ENCODE results near the gene NOP56.

NOP56 gene

GRCh38 chr20:2651772-2652723, at the start of gene NOP56:
Gene NOP56, plus strand, starts transcription at chr20:2652632. Its CDS starts 29 bp downstream, at chr20:2652661.
- H3K9me3 ChIP-seq (ENCODE audit: low read length), result no peaks in the 10 kb centered on the region
- peak within 1 kb of the TSS; percentile 98 for H3K27ac ChIP-seq (ENCODE audit: low read depth, low read length)
- H3K4me1 ChIP-seq (ENCODE audit: insufficient read depth, low read length), result peaks cover 23% of the 10 kb centered on the region
- peak within 1 kb of the TSS; percentile 79 to 89 for H3K4me3 ChIP-seq (ENCODE audit: low read depth in 1 of 2, low read length in 2 of 2)
- peak within 1 kb of the TSS; percentile 88 for H3K9ac ChIP-seq (ENCODE audit: low read length)
- H3K36me3 ChIP-seq (ENCODE audit: insufficient read depth, low read length), result peaks cover 32% of the 10 kb centered on the region
- no peaks in the 10 kb centered on the region for H3K27me3 ChIP-seq (ENCODE audit: control insufficient read depth in 1 of 2, insufficient read depth in 2 of 2, low read length in 2 of 2)

GRCh38 chr20:2602746-2603145, 49.7 kb upstream of the NOP56 start:
- H3K9me3 ChIP-seq (ENCODE audit: low read length), result peaks cover 7% of the 10 kb centered on the region
- H3K27me3 ChIP-seq (ENCODE audit: control insufficient read depth in 1 of 2, insufficient read depth in 2 of 2, low read length in 2 of 2), result no peaks in the 10 kb centered on the region
- no peak overlapping the region for H3K9ac ChIP-seq (ENCODE audit: low read length)
- H3K36me3 ChIP-seq (ENCODE audit: insufficient read depth, low read length), result no peaks in the 10 kb centered on the region
- H3K27ac ChIP-seq (ENCODE audit: low read depth, low read length), result no peak overlapping the region
- H3K4me3 ChIP-seq (ENCODE audit: low read depth in 1 of 2, low read length in 2 of 2), result no peak overlapping the region
- no peaks in the 10 kb centered on the region for H3K4me1 ChIP-seq (ENCODE audit: insufficient read depth, low read length)

- no peaks in the 10 kb centered on the region for H3K27me3 ChIP-seq (ENCODE audit: control insufficient read depth in 1 of 2, insufficient read depth in 2 of 2, low read length in 2 of 2)
- no peak overlapping the region for H3K27ac ChIP-seq (ENCODE audit: low read depth, low read length)
- H3K4me3 ChIP-seq (ENCODE audit: low read depth in 1 of 2, low read length in 2 of 2), result no peak overlapping the region
- peaks cover 7% of the 10 kb centered on the region for H3K9me3 ChIP-seq (ENCODE audit: low read length)
- no peak overlapping the region for H3K9ac ChIP-seq (ENCODE audit: low read length)
- H3K4me1 ChIP-seq (ENCODE audit: insufficient read depth, low read length), result no peaks in the 10 kb centered on the region
- no peaks in the 10 kb centered on the region for H3K36me3 ChIP-seq (ENCODE audit: insufficient read depth, low read length)
Observed at GRCh38 chr20:2603816-2604505, 48.5 kb upstream of the NOP56 start.

- Histone ChIP-seq H3K4me1 (ENCODE audit: insufficient read depth, low read length) (no peaks in the 10 kb centered on the region), H3K4me3 (ENCODE audit: low read depth in 1 of 2, low read length in 2 of 2) (no peak overlapping the region), H3K36me3 (ENCODE audit: insufficient read depth, low read length) (no peaks in the 10 kb centered on the region), H3K27me3 (ENCODE audit: control insufficient read depth in 1 of 2, insufficient read depth in 2 of 2, low read length in 2 of 2) (no peaks in the 10 kb centered on the region), H3K9me3 (ENCODE audit: low read length) (peaks cover 7% of the 10 kb centered on the region), H3K27ac (ENCODE audit: low read depth, low read length) (no peak overlapping the region), H3K9ac (ENCODE audit: low read length) (no peak overlapping the region)
Observed at GRCh38 chr20:2604506-2604835, 48.0 kb upstream of the NOP56 start.

GRCh38 chr20:2606507-2607006, 45.9 kb upstream of the NOP56 start:
- no peak overlapping the region for H3K27ac ChIP-seq (ENCODE audit: low read depth, low read length)
- H3K4me3 ChIP-seq (ENCODE audit: low read depth in 1 of 2, low read length in 2 of 2), result no peak overlapping the region
- no peaks in the 10 kb centered on the region for H3K27me3 ChIP-seq (ENCODE audit: control insufficient read depth in 1 of 2, insufficient read depth in 2 of 2, low read length in 2 of 2)
- H3K4me1 ChIP-seq (ENCODE audit: insufficient read depth, low read length), result no peaks in the 10 kb centered on the region
- peaks cover 7% of the 10 kb centered on the region for H3K9me3 ChIP-seq (ENCODE audit: low read length)
- no peak overlapping the region for H3K9ac ChIP-seq (ENCODE audit: low read length)
- no peaks in the 10 kb centered on the region for H3K36me3 ChIP-seq (ENCODE audit: insufficient read depth, low read length)

- Histone ChIP-seq H3K9ac (ENCODE audit: low read length) (no peak overlapping the region), H3K4me1 (ENCODE audit: insufficient read depth, low read length) (no peaks in the 10 kb centered on the region), H3K27me3 (ENCODE audit: control insufficient read depth in 1 of 2, insufficient read depth in 2 of 2, low read length in 2 of 2) (no peaks in the 10 kb centered on the region), H3K27ac (ENCODE audit: low read depth, low read length) (no peak overlapping the region), H3K9me3 (ENCODE audit: low read length) (peaks cover 7% of the 10 kb centered on the region), H3K36me3 (ENCODE audit: insufficient read depth, low read length) (no peaks in the 10 kb centered on the region), H3K4me3 (ENCODE audit: low read depth in 1 of 2, low read length in 2 of 2) (no peak overlapping the region)
Observed at GRCh38 chr20:2610326-2610725, 42.1 kb upstream of the NOP56 start.

- Histone ChIP-seq H3K27me3 (ENCODE audit: control insufficient read depth in 1 of 2, insufficient read depth in 2 of 2, low read length in 2 of 2) (no peaks in the 10 kb centered on the region), H3K36me3 (ENCODE audit: insufficient read depth, low read length) (no peaks in the 10 kb centered on the region), H3K27ac (ENCODE audit: low read depth, low read length) (no peak overlapping the region), H3K9ac (ENCODE audit: low read length) (no peak overlapping the region), H3K4me3 (ENCODE audit: low read depth in 1 of 2, low read length in 2 of 2) (no peak overlapping the region), H3K4me1 (ENCODE audit: insufficient read depth, low read length) (no peaks in the 10 kb centered on the region), H3K9me3 (ENCODE audit: low read length) (peaks cover 7% of the 10 kb centered on the region)
Observed at GRCh38 chr20:2610941-2611720, 41.3 kb upstream of the NOP56 start.

- Histone ChIP-seq H3K9me3 (ENCODE audit: low read length) (peaks cover 4% of the 10 kb centered on the region), H3K36me3 (ENCODE audit: insufficient read depth, low read length) (no peaks in the 10 kb centered on the region), H3K27ac (ENCODE audit: low read depth, low read length) (no peak overlapping the region), H3K27me3 (ENCODE audit: control insufficient read depth in 1 of 2, insufficient read depth in 2 of 2, low read length in 2 of 2) (no peaks in the 10 kb centered on the region), H3K4me1 (ENCODE audit: insufficient read depth, low read length) (no peaks in the 10 kb centered on the region), H3K4me3 (ENCODE audit: low read depth in 1 of 2, low read length in 2 of 2) (no peak overlapping the region), H3K9ac (ENCODE audit: low read length) (no peak overlapping the region)
Observed at GRCh38 chr20:2612073-2612472, 40.4 kb upstream of the NOP56 start.

- H3K27ac ChIP-seq (ENCODE audit: low read depth, low read length), result no peak overlapping the region
- H3K9ac ChIP-seq (ENCODE audit: low read length), result no peak overlapping the region
- no peaks in the 10 kb centered on the region for H3K27me3 ChIP-seq (ENCODE audit: control insufficient read depth in 1 of 2, insufficient read depth in 2 of 2, low read length in 2 of 2)
- H3K4me1 ChIP-seq (ENCODE audit: insufficient read depth, low read length), result no peaks in the 10 kb centered on the region
- H3K9me3 ChIP-seq (ENCODE audit: low read length), result no peaks in the 10 kb centered on the region
- no peak overlapping the region for H3K4me3 ChIP-seq (ENCODE audit: low read depth in 1 of 2, low read length in 2 of 2)
- no peaks in the 10 kb centered on the region for H3K36me3 ChIP-seq (ENCODE audit: insufficient read depth, low read length)
Observed at GRCh38 chr20:2616634-2617033, 35.8 kb upstream of the NOP56 start.

- Histone ChIP-seq H3K27ac (ENCODE audit: low read depth, low read length) (no peak overlapping the region), H3K4me3 (ENCODE audit: low read depth in 1 of 2, low read length in 2 of 2) (no peak overlapping the region), H3K36me3 (ENCODE audit: insufficient read depth, low read length) (no peaks in the 10 kb centered on the region), H3K9me3 (ENCODE audit: low read length) (no peaks in the 10 kb centered on the region), H3K4me1 (ENCODE audit: insufficient read depth, low read length) (no peaks in the 10 kb centered on the region), H3K9ac (ENCODE audit: low read length) (no peak overlapping the region), H3K27me3 (ENCODE audit: control insufficient read depth in 1 of 2, insufficient read depth in 2 of 2, low read length in 2 of 2) (no peaks in the 10 kb centered on the region)
Observed at GRCh38 chr20:2617099-2617714, 35.2 kb upstream of the NOP56 start.

- no peaks in the 10 kb centered on the region for H3K4me1 ChIP-seq (ENCODE audit: insufficient read depth, low read length)
- H3K27ac ChIP-seq (ENCODE audit: low read depth, low read length), result no peak overlapping the region
- no peaks in the 10 kb centered on the region for H3K36me3 ChIP-seq (ENCODE audit: insufficient read depth, low read length)
- H3K27me3 ChIP-seq (ENCODE audit: control insufficient read depth in 1 of 2, insufficient read depth in 2 of 2, low read length in 2 of 2), result no peaks in the 10 kb centered on the region
- no peak overlapping the region for H3K4me3 ChIP-seq (ENCODE audit: low read depth in 1 of 2, low read length in 2 of 2)
- no peaks in the 10 kb centered on the region for H3K9me3 ChIP-seq (ENCODE audit: low read length)
- H3K9ac ChIP-seq (ENCODE audit: low read length), result no peak overlapping the region
Observed at GRCh38 chr20:2618815-2619214, 33.6 kb upstream of the NOP56 start.
